ENCODE results near the gene HSPA12B. TPM values are rescaled to one million over a fixed set of nuclear protein-coding genes. Genes with fewer than 3 reads are reported as not detected.
A peak's percentile ranks its signal among the peaks of the same experiment; 100 is the strongest.

Gene HSPA12B
- total and polyA plus RNA-seq, 2 of the 4 experiments (the other 2 are of a cell fraction), result not detected

DNA sequence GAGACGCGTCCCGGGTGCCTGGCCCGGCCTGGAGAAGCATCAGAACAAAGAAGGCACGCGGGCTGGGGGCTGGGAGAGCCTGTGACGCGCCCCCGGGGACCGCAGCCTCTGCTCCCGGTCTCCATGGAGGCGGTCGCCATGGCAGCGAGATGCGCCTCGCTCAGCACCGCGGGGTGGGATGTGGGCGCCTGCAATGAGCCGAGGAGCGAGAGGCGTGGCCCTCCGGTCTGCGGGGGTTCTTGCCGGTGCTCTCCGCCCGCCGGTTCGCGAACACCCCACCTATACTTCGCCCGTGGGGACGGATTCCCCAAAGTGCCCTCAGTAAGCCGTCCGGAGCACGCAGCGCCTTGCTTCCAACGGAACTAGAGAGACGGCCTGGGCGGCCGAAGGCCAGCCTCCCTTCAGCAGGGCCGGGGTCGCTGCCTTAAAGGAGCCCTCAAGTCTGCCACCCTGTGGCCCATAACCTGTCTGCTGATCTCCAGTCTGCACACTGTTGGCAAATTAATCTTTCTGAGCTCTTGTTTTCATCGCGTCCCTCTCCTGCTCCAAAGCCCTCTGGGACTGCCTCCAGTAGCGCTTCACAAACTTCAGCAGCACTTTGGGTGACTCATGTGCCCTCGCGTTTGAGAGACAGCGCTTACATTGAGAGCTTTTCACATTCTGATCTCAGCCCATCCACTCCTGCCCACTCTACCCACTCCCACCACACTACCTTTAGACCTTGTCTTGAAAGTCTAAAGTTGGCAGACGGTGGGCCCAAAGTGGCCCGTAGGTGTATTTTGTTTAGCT lies 36.1 kb downstream of the HSPA12B start:
- Histone ChIP-seq H3K27me3 (ENCODE audit: control insufficient read depth, insufficient read depth, low read length) (no peaks in the 10 kb centered on the region), H2AK5ac (ENCODE audit: low read depth, low read length) (peak overlapping the region; percentile 86), H3K23ac (ENCODE audit: low read depth, low read length) (peak overlapping the region; percentile 39; the same call in 1 of the 2 replicates), H2AFZ (replicated peaks; ENCODE audit: low read length, poor library complexity) (peak overlapping the region; percentile 96), H2AK9ac (replicated peaks; ENCODE audit: low read depth, low read length, poor library complexity) (peak overlapping the region; percentile 94), H3K9me3 (ENCODE audit: control insufficient read depth, insufficient read depth, low read length) (no peaks in the 10 kb centered on the region), H3K4me2 (ENCODE audit: low read depth, low read length) (peak overlapping the region; percentile 73), H2BK20ac (ENCODE audit: low read depth, low read length) (no peak overlapping the region), H3K56ac (ENCODE audit: extremely low read depth, insufficient read depth, low read length) (peak overlapping the region; percentile 37; the same call in 1 of the 2 replicates), H3K4ac (ENCODE audit: low read depth, low read length) (peak overlapping the region; percentile 87), H3K79me1 (ENCODE audit: low read depth in 1 of 2, low read length in 2 of 2) (peaks cover 13 to 29% of the 10 kb centered on the region in 2 experiments), H3K9me1 (ENCODE audit: insufficient read depth, low read length) (no peaks in the 10 kb centered on the region; the same call in 1 of the 2 replicates), H2BK15ac (ENCODE audit: low read depth, low read length) (peak overlapping the region; percentile 6; the same call in 1 of the 3 replicates), H4K20me1 (ENCODE audit: insufficient read depth, low read length) (no peaks in the 10 kb centered on the region; the same call in 1 of the 2 replicates), H4K5ac (ENCODE audit: low read depth, low read length) (peak overlapping the region; percentile 76), H3K27ac (ENCODE audit: insufficient read depth, low read length) (peak overlapping the region; percentile 89), H4K91ac (ENCODE audit: insufficient read depth, low read depth, low read length) (peak overlapping the region; percentile 64), H3K14ac (replicated peaks; ENCODE audit: low read depth, low read length) (peak overlapping the region; percentile 69), H3K36me3 (ENCODE audit: control insufficient read depth, insufficient read depth, low read length) (no peaks in the 10 kb centered on the region), H3K4me3 (ENCODE audit: insufficient read depth, low read depth, low read length) (peak overlapping the region; percentile 67), H3K4me1 (ENCODE audit: control insufficient read depth, insufficient read depth, low read length) (peaks cover 11% of the 10 kb centered on the region), H3K18ac (ENCODE audit: low read depth, low read length) (peak overlapping the region; percentile 32; the same call in 1 of the 2 replicates), H2BK120ac (ENCODE audit: low read depth, low read length) (peak overlapping the region; percentile 8; the same call in 1 of the 2 replicates), H2BK5ac (ENCODE audit: low read depth, low read length, poor library complexity, severe bottlenecking) (peak overlapping the region; percentile 66), H3K9ac (ENCODE audit: low read depth, low read length) (peak overlapping the region; percentile 69), H4K8ac (ENCODE audit: low read depth in 2 of 2, low read length in 2 of 2) (peak overlapping the region; percentile 92 to 97)
- in situ Hi-C loops (cut with MboI; ENCODE audit: low sequenced_read_pairs), result no loop called here
- peak; percentile 81 for DNase-seq
- ChIA-PET POLR2A (ENCODE audit: unreplicated experiment) (interaction anchor here (1.0 to 1.2 kb wide), 2 partner anchors 8 to 10 kb away, joined by 3 to 4 read pairs; no protein-coding TSS in a partner anchor), CTCF (interaction anchor here (0.6 to 1.9 kb wide), 8 partner anchors 10 to 98 kb away, joined by 3 to 9 read pairs (median 4); partner anchors contain the start of genes AP5S1, CENPB and SPEF1)
- intact Hi-C loops (cut with micrococcal nuclease), result loop anchor here (2.0 to 5.0 kb wide), 2 partner anchors 52 to 91 kb away; no protein-coding TSS in a partner anchor
- no TSS peak for BruUV-seq (replicated peaks)
- dilution Hi-C loops (cut with HindIII; ENCODE audit: low sequenced_read_pairs, unreplicated experiment), result no loop called here
- WGBS, 2 experiments (ENCODE audit: extremely low coverage in 2 of 2, insufficient read length in 1 of 2), result 3% methylated on average over 12 of the region's 51 CpGs; no CpG with 5 or more reads in 1 of the 2 experiments
- ATAC-seq (ENCODE audit: low read depth), result peak; percentile 54
- TF ChIP-seq MXI1 (IDR thresholded peaks at IDR 0.05; ENCODE audit: borderline replicate concordance, low read depth, low read length), result peak; percentile 68; the same call in 1 of the 2 replicates
- TF ChIP-seq RCOR1 (IDR thresholded peaks at IDR 0.05; ENCODE audit: insufficient replicate concordance, low read length), result no peak
- TF ChIP-seq POLR2A (IDR thresholded peaks at IDR 0.05; ENCODE audit: low read depth, low read length), result peak; percentile 71; the same call in 1 of the 2 replicates
- TF ChIP-seq CEBPB (IDR thresholded peaks at IDR 0.05; ENCODE audit: low read depth, low read length), result no peak
- TF ChIP-seq, protein P1, sequence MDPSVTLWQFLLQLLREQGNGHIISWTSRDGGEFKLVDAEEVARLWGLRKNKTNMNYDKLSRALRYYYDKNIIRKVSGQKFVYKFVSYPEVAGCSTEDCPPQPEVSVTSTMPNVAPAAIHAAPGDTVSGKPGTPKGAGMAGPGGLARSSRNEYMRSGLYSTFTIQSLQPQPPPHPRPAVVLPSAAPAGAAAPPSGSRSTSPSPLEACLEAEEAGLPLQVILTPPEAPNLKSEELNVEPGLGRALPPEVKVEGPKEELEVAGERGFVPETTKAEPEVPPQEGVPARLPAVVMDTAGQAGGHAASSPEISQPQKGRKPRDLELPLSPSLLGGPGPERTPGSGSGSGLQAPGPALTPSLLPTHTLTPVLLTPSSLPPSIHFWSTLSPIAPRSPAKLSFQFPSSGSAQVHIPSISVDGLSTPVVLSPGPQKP (IDR thresholded peaks at IDR 0.05; ENCODE audit: borderline replicate concordance, low read depth, low read length), result no peak
- TF ChIP-seq RFX5 (IDR thresholded peaks at IDR 0.05; ENCODE audit: low read depth, low read length), result no peak
- TF ChIP-seq FOS (IDR thresholded peaks at IDR 0.05; ENCODE audit: low read depth, low read length), result peak; percentile 63
- TF ChIP-seq NFE2L2 (IDR thresholded peaks at IDR 0.05; ENCODE audit: low read depth, low read length), result no peak
- TF ChIP-seq BHLHE40 (IDR thresholded peaks at IDR 0.05; ENCODE audit: low read depth, low read length), result no peak
- TF ChIP-seq, protein P2, sequence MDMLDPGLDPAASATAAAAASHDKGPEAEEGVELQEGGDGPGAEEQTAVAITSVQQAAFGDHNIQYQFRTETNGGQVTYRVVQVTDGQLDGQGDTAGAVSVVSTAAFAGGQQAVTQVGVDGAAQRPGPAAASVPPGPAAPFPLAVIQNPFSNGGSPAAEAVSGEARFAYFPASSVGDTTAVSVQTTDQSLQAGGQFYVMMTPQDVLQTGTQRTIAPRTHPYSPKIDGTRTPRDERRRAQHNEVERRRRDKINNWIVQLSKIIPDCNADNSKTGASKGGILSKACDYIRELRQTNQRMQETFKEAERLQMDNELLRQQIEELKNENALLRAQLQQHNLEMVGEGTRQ (IDR thresholded peaks at IDR 0.05; ENCODE audit: low read depth, low read length), result 0 out of 2 replicates have a peak, but pooled peaks have one; percentile 6
- TF ChIP-seq MAZ (IDR thresholded peaks at IDR 0.05; ENCODE audit: borderline replicate concordance, low read depth, low read length), result peak; percentile 19; the same call in 1 of the 2 replicates
- peak; percentile 39 for TF ChIP-seq RAD21 (IDR thresholded peaks at IDR 0.05; ENCODE audit: low read length)
- TF ChIP-seq MAFK (IDR thresholded peaks at IDR 0.05; ENCODE audit: low read depth, low read length), result no peak

All from IMR-90 (cell line).